HepG2 (cell line): ENCODE measurements around the gene PPP1CA. TPM values are rescaled to one million over a fixed set of nuclear protein-coding genes. Genes with fewer than 3 reads are reported as not detected.

ENCODE experiments used
- ARNTL ChIP-seq: sonication (generic); formaldehyde crosslinking; IDR thresholded peaks from 2 replicates; pipeline ENCODE4 v1.4.0; 2020; ENCODE audit warnings: mild to moderate bottlenecking, missing genetic modification reagents
- CSRNP1 ChIP-seq: sonication (generic); formaldehyde crosslinking; IDR thresholded peaks from 2 replicates; pipeline ENCODE4 v1.8.1; 2023; ENCODE audit warnings: mild to moderate bottlenecking, missing genetic modification reagents
- DRAP1 ChIP-seq: IDR thresholded peaks from 2 replicates; pipeline ENCODE4 v1.6.1; 2016; ENCODE audit warnings: missing genetic modification reagents, missing compliant biosample characterization
- GLMP ChIP-seq: sonication (generic); formaldehyde crosslinking; IDR thresholded peaks from 2 replicates; pipeline ENCODE4 v1.9.0; 2021; ENCODE audit warnings: missing genetic modification reagents, mild to moderate bottlenecking, borderline replicate concordance
- HMGXB3 ChIP-seq: sonication (generic); formaldehyde crosslinking; IDR thresholded peaks from 2 replicates; pipeline ENCODE4 v1.4.0; 2020; ENCODE audit warnings: missing genetic modification reagents, borderline replicate concordance
- JUN ChIP-seq: sonication (generic); formaldehyde crosslinking; IDR thresholded peaks from 2 replicates; pipeline ENCODE4 v1.4.0; 2020; ENCODE audit warnings: mild to moderate bottlenecking, missing genetic modification reagents
- KAT7 ChIP-seq: IDR thresholded peaks from 2 replicates; pipeline ENCODE4 v1.6.1; 2018; ENCODE audit warnings: borderline replicate concordance, missing compliant biosample characterization
- PLSCR1 ChIP-seq: sonication (generic); formaldehyde crosslinking; IDR thresholded peaks from 2 replicates; pipeline ENCODE4 v1.5.0; 2020; ENCODE audit warnings: missing genetic modification reagents, mild to moderate bottlenecking, borderline replicate concordance
- SIN3B ChIP-seq: fragments of 150-350 bp; IDR thresholded peaks from 2 replicates; pipeline ENCODE4 v1.6.1; 2014; ENCODE audit warnings: low read length
- SOX5 ChIP-seq: IDR thresholded peaks from 2 replicates; pipeline ENCODE4 v1.6.1; 2016; ENCODE audit warnings: borderline replicate concordance
- YEATS4 ChIP-seq: sonication (generic); formaldehyde crosslinking; IDR thresholded peaks from 2 replicates; pipeline ENCODE4 v1.4.0; 2020; ENCODE audit warnings: missing genetic modification reagents, borderline replicate concordance
- ZNF101 ChIP-seq: sonication (generic); formaldehyde crosslinking; IDR thresholded peaks from 2 replicates; pipeline ENCODE4 v1.4.0; 2020; ENCODE audit warnings: mild to moderate bottlenecking, low read depth, missing genetic modification reagents, borderline replicate concordance
- ZNF274 ChIP-seq: sonication (generic); formaldehyde crosslinking; IDR thresholded peaks from 2 replicates; pipeline ENCODE4 v1.5.1; 2020; ENCODE audit warnings: mild to moderate bottlenecking, missing genetic modification reagents
- ZNF430 ChIP-seq: sonication (generic); formaldehyde crosslinking; IDR thresholded peaks from 2 replicates; pipeline ENCODE4 v1.9.0; 2021; ENCODE audit warnings: mild to moderate bottlenecking, missing genetic modification reagents
- ZNF484 ChIP-seq: sonication (generic); formaldehyde crosslinking; IDR thresholded peaks from 2 replicates; pipeline ENCODE4 v1.5.1; 2020; ENCODE audit warnings: mild to moderate bottlenecking, low read depth, missing genetic modification reagents, borderline replicate concordance
- ZNF547 ChIP-seq: sonication (generic); formaldehyde crosslinking; IDR thresholded peaks from 2 replicates; pipeline ENCODE4 v1.5.1; 2020; ENCODE audit warnings: mild to moderate bottlenecking, missing genetic modification reagents
- ZNF775 ChIP-seq: sonication (generic); formaldehyde crosslinking; IDR thresholded peaks from 2 replicates; pipeline ENCODE4 v1.4.0; 2020; ENCODE audit warnings: missing genetic modification reagents, mild to moderate bottlenecking, moderate library complexity, borderline replicate concordance
- ZNF883 ChIP-seq: sonication (generic); formaldehyde crosslinking; IDR thresholded peaks from 2 replicates; pipeline ENCODE4 v1.5.1; 2020; ENCODE audit warnings: mild to moderate bottlenecking, missing genetic modification reagents; ENCODE audit errors: not compliant biosample characterization
- polyA plus RNA-seq, 8 experiments: library from polyadenylated mRNA; depleted of rRNA in 3 of 8; stranded (reverse) in 7 of 8; unstranded in 1 of 8; fragments of >200 nt; fragmentation: Illumina TruSeq in 4 of 8; extraction: Trizol in 4 of 8; gene quantifications; 2 replicates each; pipeline versions ENCODE4 v1.2.1 to v1.2.3, GENCODE V29; 2011 to 2016; ENCODE audit warnings: low read depth in 4 of 8, missing spikeins in 1 of 8, mixed read lengths in 1 of 8; ENCODE audit not compliant: insufficient read depth in 1 of 8
- total RNA-seq, 5 experiments: library from RNA; depleted of rRNA; stranded (reverse); fragments of >200 nt; fragmentation: Illumina TruSeq; extraction: Trizol; gene quantifications; 2 replicates each; pipeline ENCODE4 v1.2.3, GENCODE V29; 2016; ENCODE audit warnings: low read depth in 1 of 5

The PPP1CA gene
- total and polyA plus RNA-seq, 2 of the 13 experiments (the other 11 are each of a cell fraction or from before 2014, with no cell fraction given): 149 to 170 TPM

GRCh38 chr11:67400942-67401494, 640 bp downstream of the PPP1CA start (continued):
- TF ChIP-seq HMGXB3 (CRISPR knock-in tag): no peak
- TF ChIP-seq ZNF430 (CRISPR knock-in tag): no peak
- no peak for TF ChIP-seq ZNF547 (CRISPR knock-in tag)
- TF ChIP-seq ZNF775 (CRISPR knock-in tag): no peak
- no peak for TF ChIP-seq GLMP
- TF ChIP-seq DRAP1 (CRISPR knock-in tag): no peak
- TF ChIP-seq KAT7 (CRISPR knock-in tag): no peak; the same call in 1 of the 2 replicates
- no peak for TF ChIP-seq YEATS4 (CRISPR knock-in tag)
- TF ChIP-seq PLSCR1 (CRISPR knock-in tag): no peak
- TF ChIP-seq CSRNP1 (CRISPR knock-in tag): peak; percentile 50
- TF ChIP-seq SIN3B: no peak
- TF ChIP-seq ZNF484 (CRISPR knock-in tag): no peak
- TF ChIP-seq ZNF883 (CRISPR knock-in tag): peak; percentile 63
- TF ChIP-seq SOX5: no peak
- no peak for TF ChIP-seq ARNTL (CRISPR knock-in tag)
- peak; percentile 79 for TF ChIP-seq ZNF274
- no peak for TF ChIP-seq JUN (CRISPR knock-in tag)
- no peak for TF ChIP-seq ZNF101 (CRISPR knock-in tag)
